ENCODE measurements around the gene DSCAML1.

The DSCAML1 gene

DNA sequence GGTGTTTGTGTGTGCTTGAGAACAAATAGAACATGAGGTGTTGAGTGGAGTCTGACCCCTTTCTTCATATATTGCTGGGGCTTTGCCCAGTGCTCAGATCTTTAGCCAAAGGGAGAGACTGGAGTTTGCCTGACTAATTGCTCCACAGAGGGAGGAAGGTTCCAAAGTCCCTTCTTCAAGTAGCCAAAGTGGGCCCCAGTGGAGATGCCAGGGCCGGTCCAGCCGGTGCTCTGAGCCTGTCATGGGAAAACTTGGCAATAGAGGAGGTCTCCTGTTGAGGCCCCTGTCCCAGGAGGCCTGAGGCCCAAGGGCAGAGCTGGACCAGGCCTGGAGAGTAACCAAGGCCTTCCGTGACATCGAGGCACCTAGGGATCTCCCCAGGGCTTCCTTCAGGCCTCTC, 112.3 kb downstream of the DSCAML1 start:
- no peak overlapping the region for H3K27ac Mint-ChIP-seq
- H3K27me3 Mint-ChIP-seq (ENCODE audit: low read depth, poor library complexity): peaks cover 69% of the 10 kb centered on the region
- TF ChIP-seq, protein P1, sequence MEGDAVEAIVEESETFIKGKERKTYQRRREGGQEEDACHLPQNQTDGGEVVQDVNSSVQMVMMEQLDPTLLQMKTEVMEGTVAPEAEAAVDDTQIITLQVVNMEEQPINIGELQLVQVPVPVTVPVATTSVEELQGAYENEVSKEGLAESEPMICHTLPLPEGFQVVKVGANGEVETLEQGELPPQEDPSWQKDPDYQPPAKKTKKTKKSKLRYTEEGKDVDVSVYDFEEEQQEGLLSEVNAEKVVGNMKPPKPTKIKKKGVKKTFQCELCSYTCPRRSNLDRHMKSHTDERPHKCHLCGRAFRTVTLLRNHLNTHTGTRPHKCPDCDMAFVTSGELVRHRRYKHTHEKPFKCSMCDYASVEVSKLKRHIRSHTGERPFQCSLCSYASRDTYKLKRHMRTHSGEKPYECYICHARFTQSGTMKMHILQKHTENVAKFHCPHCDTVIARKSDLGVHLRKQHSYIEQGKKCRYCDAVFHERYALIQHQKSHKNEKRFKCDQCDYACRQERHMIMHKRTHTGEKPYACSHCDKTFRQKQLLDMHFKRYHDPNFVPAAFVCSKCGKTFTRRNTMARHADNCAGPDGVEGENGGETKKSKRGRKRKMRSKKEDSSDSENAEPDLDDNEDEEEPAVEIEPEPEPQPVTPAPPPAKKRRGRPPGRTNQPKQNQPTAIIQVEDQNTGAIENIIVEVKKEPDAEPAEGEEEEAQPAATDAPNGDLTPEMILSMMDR (IDR thresholded peaks at IDR 0.05): no peak
- no peaks in the 10 kb centered on the region for H3K4me1 Mint-ChIP-seq
- H3K4me3 Mint-ChIP-seq: no peak overlapping the region
- no peaks in the 10 kb centered on the region for H3K36me3 Mint-ChIP-seq (ENCODE audit: low read depth)
- no peak for DNase-seq
- no peaks in the 10 kb centered on the region for H3K9me3 Mint-ChIP-seq

DNA sequence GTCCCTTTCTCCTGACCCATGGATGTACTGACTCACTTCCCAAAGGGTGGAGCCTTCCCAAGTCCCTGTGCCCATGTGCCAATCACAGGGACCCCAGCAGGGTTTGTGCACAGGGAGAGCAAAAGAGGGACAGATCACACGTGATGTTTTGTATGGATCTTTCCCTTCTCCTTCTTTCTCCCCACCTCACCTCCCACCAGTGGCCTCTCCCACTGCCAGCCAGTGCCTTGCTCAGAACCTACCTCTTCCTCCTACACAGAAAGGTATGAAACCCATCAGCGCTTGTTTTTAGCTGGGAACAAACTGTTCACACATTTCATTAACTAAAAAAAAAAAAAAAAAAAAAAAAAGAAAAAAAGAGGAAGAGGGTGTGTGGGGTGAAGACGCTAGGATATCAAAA, 112.9 kb downstream of the DSCAML1 start:
- H3K36me3 Mint-ChIP-seq (ENCODE audit: low read depth): no peaks in the 10 kb centered on the region
- no peak for DNase-seq
- peaks cover 63% of the 10 kb centered on the region for H3K27me3 Mint-ChIP-seq (ENCODE audit: low read depth, poor library complexity)
- H3K27ac Mint-ChIP-seq: no peak overlapping the region
- H3K9me3 Mint-ChIP-seq: no peaks in the 10 kb centered on the region
- H3K4me3 Mint-ChIP-seq: no peak overlapping the region
- peaks cover under 1% of the 10 kb centered on the region for H3K4me1 Mint-ChIP-seq
- TF ChIP-seq, protein P1 (IDR thresholded peaks at IDR 0.05): no peak

DNA sequence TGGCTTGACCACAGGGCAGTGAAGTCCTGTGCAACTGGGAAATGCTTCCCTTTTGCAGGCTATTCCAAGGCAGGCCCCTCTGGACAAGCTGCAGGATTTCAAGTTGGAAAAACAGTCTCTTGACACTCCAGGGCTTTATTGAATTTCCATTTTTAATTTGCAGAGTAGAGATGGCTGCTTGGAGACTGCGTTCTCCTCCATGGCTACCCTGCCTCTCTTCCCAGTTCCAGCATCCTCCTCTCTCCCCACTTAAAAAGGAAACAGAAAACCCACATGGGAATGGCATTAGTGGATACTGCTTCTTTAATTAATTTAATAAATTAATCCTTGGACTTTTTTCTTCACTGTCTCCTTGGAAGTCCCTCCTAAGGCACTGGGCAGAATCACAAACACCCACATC, 115.6 kb downstream of the DSCAML1 start:
- no peak for DNase-seq
- Mint-ChIP-seq H3K36me3 (ENCODE audit: low read depth) (no peaks in the 10 kb centered on the region), H3K27me3 (ENCODE audit: low read depth, poor library complexity) (peaks cover 60% of the 10 kb centered on the region), H3K9me3 (no peaks in the 10 kb centered on the region), H3K27ac (no peak overlapping the region), H3K4me1 (peaks cover 16% of the 10 kb centered on the region), H3K4me3 (no peak overlapping the region)
- TF ChIP-seq, protein P1 (IDR thresholded peaks at IDR 0.05): no peak

- no peak overlapping the region for H3K4me3 Mint-ChIP-seq
- H3K27me3 Mint-ChIP-seq (ENCODE audit: low read depth, poor library complexity): peaks cover 57% of the 10 kb centered on the region
- no peak overlapping the region for H3K27ac Mint-ChIP-seq
- H3K36me3 Mint-ChIP-seq (ENCODE audit: low read depth): no peaks in the 10 kb centered on the region
- no peaks in the 10 kb centered on the region for H3K9me3 Mint-ChIP-seq
- no peak for DNase-seq
- peaks cover 16% of the 10 kb centered on the region for H3K4me1 Mint-ChIP-seq
- TF ChIP-seq, protein P1 (IDR thresholded peaks at IDR 0.05): no peak
Measured at GRCh38 chr11:117679461-117679860, 117.6 kb downstream of the DSCAML1 start.

DNA sequence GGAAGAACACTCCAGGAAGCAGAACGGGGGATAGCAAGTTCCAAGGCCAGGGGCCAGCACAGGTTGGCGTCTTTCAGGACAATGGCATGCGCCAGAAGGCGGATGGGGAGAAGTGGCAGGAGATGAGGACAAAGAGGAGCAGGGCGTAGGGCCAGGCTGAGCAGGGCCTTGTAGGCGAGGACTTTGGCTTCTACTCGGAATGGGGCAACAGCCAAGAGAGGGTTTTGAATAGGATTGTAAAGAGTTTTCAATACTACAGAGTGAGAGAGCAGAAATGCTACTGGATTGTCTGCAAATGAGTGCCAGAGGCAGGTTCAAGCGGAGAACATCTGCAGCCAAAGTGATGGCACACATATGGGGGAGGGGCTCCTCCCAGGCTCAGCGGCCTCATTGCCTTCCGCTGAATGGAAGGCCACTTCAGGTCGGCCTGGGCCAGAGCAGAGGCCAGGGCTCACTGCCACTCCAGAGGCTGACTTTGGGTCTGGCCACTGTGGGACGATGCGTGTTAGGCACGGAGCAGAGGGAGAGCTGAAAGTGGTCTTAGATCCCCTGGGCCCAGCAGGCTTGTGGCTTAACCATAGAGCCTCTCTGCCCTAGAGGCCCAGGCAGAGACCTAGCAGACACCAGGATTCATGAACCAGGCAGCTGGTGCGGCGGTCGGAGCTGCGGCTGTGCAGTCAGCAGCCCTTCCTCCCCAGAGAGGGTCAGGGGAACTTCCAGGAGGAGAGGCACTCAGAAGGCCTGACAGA, 118.2 kb downstream of the DSCAML1 start:
- H3K9me3 Mint-ChIP-seq: no peaks in the 10 kb centered on the region
- H3K36me3 Mint-ChIP-seq (ENCODE audit: low read depth): no peaks in the 10 kb centered on the region
- peaks cover 16% of the 10 kb centered on the region for H3K4me1 Mint-ChIP-seq
- TF ChIP-seq, protein P1 (IDR thresholded peaks at IDR 0.05): no peak
- no peak overlapping the region for H3K4me3 Mint-ChIP-seq
- H3K27me3 Mint-ChIP-seq (ENCODE audit: low read depth, poor library complexity): peaks cover 60% of the 10 kb centered on the region
- DNase-seq: no peak
- no peak overlapping the region for H3K27ac Mint-ChIP-seq

- Mint-ChIP-seq H3K9me3 (no peaks in the 10 kb centered on the region), H3K4me1 (peaks cover 16% of the 10 kb centered on the region)
Measured at GRCh38 chr11:117677729-117678310, 119.2 kb downstream of the DSCAML1 start.

More at GRCh38 chr11:117677729-117678310, 119.2 kb downstream of the DSCAML1 start:
- Mint-ChIP-seq H3K36me3 (ENCODE audit: low read depth) (no peaks in the 10 kb centered on the region), H3K4me3 (no peak overlapping the region), H3K27me3 (ENCODE audit: low read depth, poor library complexity) (peaks cover 64% of the 10 kb centered on the region), H3K27ac (no peak overlapping the region)
- TF ChIP-seq, protein P1 (IDR thresholded peaks at IDR 0.05): no peak
- DNase-seq: no peak
